IMR-90 (cell line): Measurements from ENCODE around the gene NAV2. TPM values are rescaled to one million over a fixed set of nuclear protein-coding genes. Genes with fewer than 3 reads are reported as not detected.

ENCODE experiments used
- ATAC-seq: fragments of 200-7000 bp; cut with Tn5 transposase; 2 replicates; pipeline ENCODE4 v1.9.1; 2020; ENCODE audit warnings: low read depth, mild to moderate bottlenecking, moderate library complexity
- BruUV-seq: library from RNA; stranded (reverse); fragments of 400-500 nt; replicated peaks from 2 replicates; lab custom pipeline; 2021; lab: Mats Ljungman, UMichigan
- CTCF ChIA-PET: fragments of 300-600 bp; formaldehyde crosslinking; extraction: SDS; loops from one replicate; lab custom pipeline; 2021; ENCODE audit warnings: antibody characterized with exemption; lab: Yijun Ruan, JAX
- POLR2A ChIA-PET: fragments of 300-600 bp; sonication (Branson Sonifier 250); formaldehyde crosslinking; loops from one replicate; lab custom pipeline; 2022; ENCODE audit warnings: antibody characterized with exemption; ENCODE audit not compliant: unreplicated experiment; lab: Charles Lee
- DNase-seq: peaks from one replicate; pipeline ENCODE4 v3.0.0; 2013
- H2AFZ ChIP-seq: replicated peaks from 2 replicates; pipeline ENCODE3; 2013; ENCODE audit warnings: low read length, mild to moderate bottlenecking; ENCODE audit not compliant: poor library complexity
- H2AK5ac ChIP-seq: 2 replicates; pipeline ENCODE4 v1.6.1; 2013; ENCODE audit warnings: low read depth, low read length, inconsistent platforms
- H2AK9ac ChIP-seq: replicated peaks from 2 replicates; pipeline ENCODE3; 2013; ENCODE audit warnings: mild to moderate bottlenecking, low read depth, low read length, moderate library complexity; ENCODE audit not compliant: poor library complexity
- H2BK120ac ChIP-seq: 2 replicates; pipeline ENCODE4 v1.6.1; 2013; ENCODE audit warnings: low read depth, low read length, inconsistent platforms
- H2BK15ac ChIP-seq: 3 replicates; pipeline ENCODE4 v1.6.1; 2013; ENCODE audit warnings: low read depth, low read length, inconsistent platforms
- H2BK20ac ChIP-seq: 2 replicates; pipeline ENCODE4 v1.6.1; 2013; ENCODE audit warnings: low read depth, mild to moderate bottlenecking, inconsistent platforms, low read length, moderate library complexity
- H2BK5ac ChIP-seq: 2 replicates; pipeline ENCODE4 v1.6.1; 2013; ENCODE audit warnings: mild to moderate bottlenecking, low read depth, low read length, inconsistent platforms; ENCODE audit not compliant: poor library complexity, severe bottlenecking
- H3K14ac ChIP-seq: replicated peaks from 2 replicates; pipeline ENCODE4 v1.6.1; 2013; ENCODE audit warnings: low read depth, low read length, inconsistent platforms
- H3K18ac ChIP-seq: 2 replicates; pipeline ENCODE4 v1.6.1; 2013; ENCODE audit warnings: low read depth, low read length, control low read depth
- H3K23ac ChIP-seq: 2 replicates; pipeline ENCODE4 v1.6.1; 2013; ENCODE audit warnings: low read depth, low read length, inconsistent platforms
- H3K27ac ChIP-seq: 2 replicates; pipeline ENCODE4 v1.5.1; 2013; ENCODE audit warnings: mild to moderate bottlenecking, control low read depth, low read length; ENCODE audit not compliant: insufficient read depth
- H3K27me3 ChIP-seq: 2 replicates; pipeline ENCODE4 v1.6.1; 2013; ENCODE audit warnings: low read length; ENCODE audit not compliant: control insufficient read depth, insufficient read depth
- H3K36me3 ChIP-seq: 2 replicates; pipeline ENCODE4 v1.6.1; 2013; ENCODE audit warnings: low read length, mixed read lengths; ENCODE audit not compliant: control insufficient read depth, insufficient read depth
- H3K4ac ChIP-seq: 2 replicates; pipeline ENCODE4 v1.6.1; 2013; ENCODE audit warnings: low read depth, low read length, inconsistent platforms
- H3K4me1 ChIP-seq: 2 replicates; pipeline ENCODE4 v1.6.1; 2013; ENCODE audit warnings: low read length, mixed read lengths; ENCODE audit not compliant: control insufficient read depth, insufficient read depth
- H3K4me2 ChIP-seq: 2 replicates; pipeline ENCODE4 v1.6.1; 2013; ENCODE audit warnings: low read depth, mild to moderate bottlenecking, control low read depth, low read length, moderate library complexity
- H3K4me3 ChIP-seq: 2 replicates; pipeline ENCODE4 v1.5.1; 2013; ENCODE audit warnings: low read depth, mild to moderate bottlenecking, control low read depth, low read length, moderate library complexity; ENCODE audit not compliant: insufficient read depth
- H3K56ac ChIP-seq: 2 replicates; pipeline ENCODE4 v1.6.1; 2013; ENCODE audit warnings: low read length, inconsistent platforms; ENCODE audit not compliant: insufficient read depth; ENCODE audit errors: extremely low read depth
- H3K79me1 ChIP-seq, 2 experiments: 2 replicates each; pipeline ENCODE4 v1.6.1; 2013; ENCODE audit warnings: low read length in 2 of 2, inconsistent platforms in 1 of 2, low read depth in 1 of 2
- H3K9ac ChIP-seq: 2 replicates; pipeline ENCODE4 v1.6.1; 2013; ENCODE audit warnings: low read depth, low read length, control low read depth
- H3K9me1 ChIP-seq: 2 replicates; pipeline ENCODE4 v1.6.1; 2013; ENCODE audit warnings: low read length, inconsistent platforms; ENCODE audit not compliant: insufficient read depth
- H3K9me3 ChIP-seq: 2 replicates; pipeline ENCODE4 v1.6.1; 2013; ENCODE audit warnings: low read length; ENCODE audit not compliant: control insufficient read depth, insufficient read depth
- H4K20me1 ChIP-seq: 2 replicates; pipeline ENCODE4 v1.6.1; 2013; ENCODE audit warnings: low read length, inconsistent platforms; ENCODE audit not compliant: insufficient read depth
- H4K5ac ChIP-seq: 2 replicates; pipeline ENCODE4 v1.6.1; 2013; ENCODE audit warnings: mild to moderate bottlenecking, low read depth, low read length, control low read depth
- H4K8ac ChIP-seq, 2 experiments: 2 replicates each; pipeline ENCODE4 v1.6.1; 2013; ENCODE audit warnings: low read depth in 2 of 2, low read length in 2 of 2, control low read depth in 1 of 2, inconsistent platforms in 1 of 2
- H4K91ac ChIP-seq: 2 replicates; pipeline ENCODE4 v1.6.1; 2013; ENCODE audit warnings: low read depth, low read length, inconsistent platforms; ENCODE audit not compliant: insufficient read depth
- BHLHE40 ChIP-seq: fragments of 150-350 bp; IDR thresholded peaks from 2 replicates; pipeline ENCODE4 v1.6.1; 2016; ENCODE audit warnings: mild to moderate bottlenecking, low read depth, low read length
- CEBPB ChIP-seq: IDR thresholded peaks from 2 replicates; pipeline ENCODE4 v1.6.1; 2012; ENCODE audit warnings: low read depth, low read length, improper control_type of control experiment
- CHD1 ChIP-seq: IDR thresholded peaks from 2 replicates; pipeline ENCODE4 v1.6.1; 2012; ENCODE audit warnings: low read depth, low read length, improper control_type of control experiment
- CTCF ChIP-seq: conservative IDR thresholded peaks from 2 replicates; pipeline ENCODE4 v1.5.1; 2012; ENCODE audit warnings: mild to moderate bottlenecking, low read depth, low read length, improper control_type of control experiment
- ELK1 ChIP-seq: fragments of 150-350 bp; IDR thresholded peaks from 2 replicates; pipeline ENCODE4 v1.6.1; 2016; ENCODE audit warnings: low read depth, mild to moderate bottlenecking, low read length, moderate library complexity, borderline replicate concordance
- FOS ChIP-seq: fragments of 150-350 bp; IDR thresholded peaks from 2 replicates; pipeline ENCODE4 v1.6.1; 2016; ENCODE audit warnings: low read depth, low read length
- MAFK ChIP-seq: IDR thresholded peaks from 2 replicates; pipeline ENCODE4 v1.6.1; 2012; ENCODE audit warnings: low read depth, low read length, improper control_type of control experiment
- MAZ ChIP-seq: IDR thresholded peaks from 2 replicates; pipeline ENCODE4 v1.6.1; 2012; ENCODE audit warnings: low read depth, mild to moderate bottlenecking, low read length, improper control_type of control experiment, moderate library complexity, borderline replicate concordance
- MXI1 ChIP-seq: IDR thresholded peaks from 2 replicates; pipeline ENCODE4 v1.6.1; 2012; ENCODE audit warnings: low read depth, mild to moderate bottlenecking, low read length, moderate library complexity, borderline replicate concordance
- NFE2L2 ChIP-seq: fragments of 150-350 bp; IDR thresholded peaks from 2 replicates; pipeline ENCODE4 v1.6.1; 2016; ENCODE audit warnings: low read depth, mild to moderate bottlenecking, low read length
- POLR2A ChIP-seq: IDR thresholded peaks from 2 replicates; pipeline ENCODE4 v1.6.1; 2012; ENCODE audit warnings: mild to moderate bottlenecking, low read depth, low read length
- RAD21 ChIP-seq: IDR thresholded peaks from 2 replicates; pipeline ENCODE4 v1.6.1; 2012; ENCODE audit warnings: low read length, improper control_type of control experiment
- RCOR1 ChIP-seq: IDR thresholded peaks from 2 replicates; pipeline ENCODE4 v1.6.1; 2012; ENCODE audit warnings: mild to moderate bottlenecking, low read length, improper control_type of control experiment; ENCODE audit not compliant: insufficient replicate concordance
- RFX5 ChIP-seq: IDR thresholded peaks from 2 replicates; pipeline ENCODE4 v1.8.0; 2012; ENCODE audit warnings: low read depth, mild to moderate bottlenecking, low read length, moderate library complexity
- SMC3 ChIP-seq: fragments of 150-350 bp; IDR thresholded peaks from 2 replicates; pipeline ENCODE4 v1.6.1; 2016; ENCODE audit warnings: low read depth, mild to moderate bottlenecking, antibody characterized with exemption, low read length, moderate library complexity
- USF2 ChIP-seq: fragments of 150-350 bp; IDR thresholded peaks from 2 replicates; pipeline ENCODE4 v1.6.1; 2017; ENCODE audit warnings: mild to moderate bottlenecking, antibody characterized with exemption, low read length, low read depth
- WGBS, 2 experiments: methylation state at CpG; one replicate each; pipeline versions ENCODE4 v1.1.5 to v1.1.7; 2013; ENCODE audit warnings: missing lambda C conversion rate in 2 of 2; ENCODE audit not compliant: insufficient read length in 1 of 2; ENCODE audit errors: extremely low coverage in 2 of 2; 5-methylcytosine and 5-hydroxymethylcytosine counted together
- dilution Hi-C: fragments of 300-500 bp; cut with HindIII; formaldehyde crosslinking; loops from one replicate; pipeline ENCODE4 v1.14.3; 2018; ENCODE audit warnings: low sequenced_read_pairs; ENCODE audit not compliant: unreplicated experiment
- in situ Hi-C: fragments of 300-500 bp; cut with MboI; formaldehyde crosslinking; loops from 3 replicates; pipeline ENCODE4 v1.14.3; 2019; ENCODE audit warnings: low sequenced_read_pairs, inconsistent platforms, mixed read lengths
- intact Hi-C: fragments of 100-400 bp; cut with micrococcal nuclease; formaldehyde crosslinking; loops from 2 replicates; pipeline ENCODE4 v1.10.0; 2022
- polyA plus RNA-seq, 3 experiments: library from polyadenylated mRNA; depleted of rRNA; stranded (reverse); fragments of >200 nt; gene quantifications; 2 replicates each; pipeline ENCODE4 v1.2.3, GENCODE V29; 2012; ENCODE audit warnings: low replicate concordance in 1 of 3
- total RNA-seq: library from RNA; depleted of rRNA; stranded (reverse); fragments of >200 nt; gene quantifications from 2 replicates; pipeline ENCODE4 v1.2.3, GENCODE V29; 2012

The NAV2 gene
- total and polyA plus RNA-seq, 2 of the 4 experiments (the other 2 are of a cell fraction): 4.5 to 12.6 TPM

GRCh38 chr11:19803506-19803998, 90.9 kb downstream of the NAV2 start:
- H3K27ac ChIP-seq: no peak overlapping the region
- no peak overlapping the region for H4K5ac ChIP-seq
- CTCF ChIA-PET: no interaction called here
- H3K9ac ChIP-seq: no peak overlapping the region
- H4K20me1 ChIP-seq: peaks cover 75% of the 10 kb centered on the region
- H3K9me3 ChIP-seq: no peaks in the 10 kb centered on the region
- H3K14ac ChIP-seq: no peak overlapping the region; the same call in 1 of the 2 replicates
- ATAC-seq (no peak), DNase-seq (no peak)
- no peak overlapping the region for H4K8ac ChIP-seq
- in situ Hi-C loops (no loop called here), dilution Hi-C loops (no loop called here), intact Hi-C loops (no loop called here)
- H2BK20ac ChIP-seq: no peak overlapping the region
- H3K4me1 ChIP-seq: peaks cover 9% of the 10 kb centered on the region
- H3K4me3 ChIP-seq: no peak overlapping the region
- no peak overlapping the region for H3K56ac ChIP-seq
- TF ChIP-seq BHLHE40 (no peak), RFX5 (no peak), MAFK (no peak), RAD21 (no peak), CTCF (no peak), SMC3 (no peak), CHD1 (no peak), ELK1 (no peak), MXI1 (no peak), RCOR1 (no peak), USF2 (no peak), MAZ (no peak), CEBPB (no peak), FOS (no peak), POLR2A (no peak), NFE2L2 (no peak)
- no peak overlapping the region for H3K4me2 ChIP-seq
- H3K4ac ChIP-seq: no peak overlapping the region
- no TSS peak for BruUV-seq
- H3K79me1 ChIP-seq: peaks cover 52 to 67% of the 10 kb centered on the region in 2 experiments
- H2AFZ ChIP-seq: no peak overlapping the region
- H2BK5ac ChIP-seq: no peak overlapping the region
- no peak overlapping the region for H4K91ac ChIP-seq
- POLR2A ChIA-PET: no interaction called here
- H3K36me3 ChIP-seq: no peaks in the 10 kb centered on the region
- peaks cover 12% of the 10 kb centered on the region; the same call in 1 of the 2 replicates for H3K9me1 ChIP-seq
- no peak overlapping the region for H3K18ac ChIP-seq
- no peak overlapping the region for H2BK15ac ChIP-seq
- H3K23ac ChIP-seq: no peak overlapping the region
- no peaks in the 10 kb centered on the region for H3K27me3 ChIP-seq
- no peak overlapping the region for H2AK5ac ChIP-seq
- WGBS, 2 experiments: 83% methylated on average over 1 of the region's 3 CpGs; no CpG with 5 or more reads in 1 of the 2 experiments
- H2BK120ac ChIP-seq: no peak overlapping the region
- H2AK9ac ChIP-seq: no peak overlapping the region
